Vagina (tissue), 2 donors: Measurements from ENCODE around the gene CDK9.

Experiments used
- POLR2A ChIP-seq, 2 donors: fragments of 450-650 bp; IDR thresholded peaks; one replicate each; pipeline ENCODE4 v1.6.1; 2017; ENCODE audit warnings: antibody characterized with exemption in 2 of 2, mild to moderate bottlenecking in 2 of 2, moderate library complexity in 2 of 2
- POLR2AphosphoS5 ChIP-seq, 2 donors: sonication (generic); formaldehyde crosslinking; IDR thresholded peaks; one replicate each; pipeline ENCODE4 v1.9.0; 2017; ENCODE audit warnings: antibody characterized with exemption in 2 of 2, mild to moderate bottlenecking in 2 of 2, low read depth in 1 of 2; ENCODE audit not compliant: insufficient read depth in 1 of 2
- TF ChIP-seq, protein P1 (sequence below), 3 experiments: fragments of 450-650 bp in 2 of 3; fragments of 200-600 bp in 1 of 3; sonication (generic) in 1 of 3; IDR thresholded peaks; one replicate each; pipeline ENCODE4 v1.5.1; 2017 to 2019; ENCODE audit warnings: antibody characterized with exemption in 3 of 3, mild to moderate bottlenecking in 2 of 3, moderate library complexity in 2 of 3

DNA sequence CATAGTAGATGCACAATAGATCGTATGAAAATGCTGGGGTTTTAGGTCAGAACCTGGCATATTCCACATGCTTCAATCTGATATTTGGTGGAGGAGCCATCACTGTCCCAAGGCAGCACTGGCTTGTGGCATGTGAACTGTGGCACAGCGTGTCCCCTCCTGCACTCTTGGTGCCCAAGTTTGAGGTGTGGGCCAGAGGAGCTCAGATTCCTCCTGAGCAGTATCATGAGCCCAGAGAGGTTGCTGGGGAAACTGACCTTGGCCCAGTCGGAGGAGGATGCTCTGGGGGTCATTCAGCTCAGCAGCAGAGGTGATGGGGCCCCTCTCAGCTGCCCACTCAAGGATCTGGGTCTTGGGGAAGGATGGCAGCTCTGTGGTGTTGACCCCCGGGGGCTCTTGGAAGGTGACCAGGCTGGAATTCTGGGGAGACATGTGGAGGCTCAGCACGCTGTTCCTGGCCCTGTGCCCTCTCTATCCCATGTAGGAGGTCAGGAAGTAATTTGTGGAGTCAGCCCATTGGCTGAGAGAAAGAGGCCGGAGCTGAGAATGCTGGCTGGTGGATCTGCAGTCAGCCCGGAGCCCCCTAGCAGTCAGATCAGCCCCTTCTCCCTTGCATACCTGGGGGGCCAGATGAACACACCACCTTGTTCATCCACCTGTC, 40.5 kb downstream of the CDK9 start:
- TF ChIP-seq POLR2A (IDR thresholded peaks at IDR 0.05) (no peak), POLR2AphosphoS5 (IDR thresholded peaks at IDR 0.05; ENCODE audit: insufficient read depth in 1 of 2, low read depth in 1 of 2) (no peak)
- TF ChIP-seq, protein P1, sequence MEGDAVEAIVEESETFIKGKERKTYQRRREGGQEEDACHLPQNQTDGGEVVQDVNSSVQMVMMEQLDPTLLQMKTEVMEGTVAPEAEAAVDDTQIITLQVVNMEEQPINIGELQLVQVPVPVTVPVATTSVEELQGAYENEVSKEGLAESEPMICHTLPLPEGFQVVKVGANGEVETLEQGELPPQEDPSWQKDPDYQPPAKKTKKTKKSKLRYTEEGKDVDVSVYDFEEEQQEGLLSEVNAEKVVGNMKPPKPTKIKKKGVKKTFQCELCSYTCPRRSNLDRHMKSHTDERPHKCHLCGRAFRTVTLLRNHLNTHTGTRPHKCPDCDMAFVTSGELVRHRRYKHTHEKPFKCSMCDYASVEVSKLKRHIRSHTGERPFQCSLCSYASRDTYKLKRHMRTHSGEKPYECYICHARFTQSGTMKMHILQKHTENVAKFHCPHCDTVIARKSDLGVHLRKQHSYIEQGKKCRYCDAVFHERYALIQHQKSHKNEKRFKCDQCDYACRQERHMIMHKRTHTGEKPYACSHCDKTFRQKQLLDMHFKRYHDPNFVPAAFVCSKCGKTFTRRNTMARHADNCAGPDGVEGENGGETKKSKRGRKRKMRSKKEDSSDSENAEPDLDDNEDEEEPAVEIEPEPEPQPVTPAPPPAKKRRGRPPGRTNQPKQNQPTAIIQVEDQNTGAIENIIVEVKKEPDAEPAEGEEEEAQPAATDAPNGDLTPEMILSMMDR (IDR thresholded peaks at IDR 0.05) = no peak
